MV-4-11 (cell line): ENCODE results near the gene PDE10A.

Source experiments
- DNase-seq: peaks from one replicate; lab custom pipeline; 2025; lab: John Stamatoyannopoulos, UW

The PDE10A gene

DNA sequence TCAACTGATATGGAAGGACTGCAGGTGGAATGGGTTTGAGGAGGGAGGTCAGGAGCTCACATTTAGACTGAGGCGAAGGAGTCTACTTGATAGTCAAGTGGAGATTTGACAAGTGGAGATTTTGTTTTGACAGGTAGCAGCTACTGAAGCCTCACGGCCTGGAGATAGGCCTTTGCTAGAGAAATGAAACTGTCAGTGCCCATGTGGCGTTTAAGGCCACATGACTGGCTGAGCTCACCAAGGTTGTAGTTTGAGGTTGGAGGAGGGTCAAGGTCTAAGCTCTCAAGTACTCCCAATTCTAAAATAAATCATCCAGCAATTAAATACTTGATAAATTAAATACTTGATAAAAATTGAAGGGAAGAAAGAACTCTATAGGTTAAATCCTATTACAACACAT is 273.5 kb downstream of the PDE10A start:
- DNase-seq = no peak

DNA sequence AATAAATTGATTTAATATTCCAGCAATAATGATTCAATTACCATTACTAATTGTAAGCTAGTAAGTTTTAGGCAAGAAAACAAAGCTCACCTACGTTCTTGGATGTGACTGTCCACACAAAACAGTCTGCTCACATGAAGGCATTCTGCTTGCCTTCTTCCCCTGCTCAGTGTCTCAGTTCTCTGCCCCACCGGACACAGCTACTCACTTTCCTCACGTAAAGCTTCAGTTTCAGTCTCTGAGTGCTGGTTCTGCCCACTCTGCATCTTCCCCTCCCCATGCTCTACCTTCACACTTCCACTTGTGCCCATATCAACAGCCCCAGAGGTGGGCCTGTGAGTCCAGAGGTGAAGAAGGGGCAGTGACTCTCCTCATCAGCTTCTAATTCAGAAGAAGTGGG is 279.7 kb downstream of the PDE10A start:
- no peak for DNase-seq

DNA sequence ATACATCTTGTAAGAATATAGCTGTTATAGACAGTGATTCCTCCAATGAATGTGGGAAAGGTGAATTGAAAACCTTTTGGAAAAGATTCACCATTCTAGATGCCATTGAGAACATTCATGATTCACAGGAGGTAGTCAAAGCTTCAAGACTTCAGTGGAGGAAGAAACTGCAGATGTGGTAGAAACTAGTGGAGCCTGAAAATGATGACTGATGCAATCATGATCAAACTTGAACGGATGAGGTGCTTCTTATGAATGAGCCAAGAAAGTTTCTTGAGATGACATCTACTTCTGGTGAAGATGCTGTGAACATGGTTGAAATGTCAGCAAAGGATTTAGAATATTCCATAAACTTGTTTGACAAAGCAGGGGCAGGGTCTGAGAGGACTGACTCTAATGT is 286.9 kb downstream of the PDE10A start:
- no peak for DNase-seq

DNA sequence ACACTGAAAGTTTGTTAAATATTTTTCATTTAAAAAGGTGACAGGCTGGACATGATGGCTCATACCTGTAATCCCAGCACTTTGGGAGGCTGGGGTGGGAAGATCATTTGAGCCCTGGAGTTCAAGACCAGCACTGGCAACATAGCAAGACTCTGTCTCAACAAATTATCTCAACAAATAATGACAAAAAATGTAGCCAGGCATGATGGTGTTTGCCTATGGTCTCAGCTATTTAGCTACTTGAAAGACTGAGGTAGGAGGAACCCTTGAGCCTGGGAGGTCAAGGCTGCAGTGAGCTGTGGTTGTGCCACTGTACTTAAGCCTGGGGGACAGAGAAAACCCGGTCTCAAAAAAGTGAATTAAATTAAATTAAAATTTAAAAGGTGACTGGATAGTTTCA is 297.7 kb downstream of the PDE10A start:
- DNase-seq = no peak

DNA sequence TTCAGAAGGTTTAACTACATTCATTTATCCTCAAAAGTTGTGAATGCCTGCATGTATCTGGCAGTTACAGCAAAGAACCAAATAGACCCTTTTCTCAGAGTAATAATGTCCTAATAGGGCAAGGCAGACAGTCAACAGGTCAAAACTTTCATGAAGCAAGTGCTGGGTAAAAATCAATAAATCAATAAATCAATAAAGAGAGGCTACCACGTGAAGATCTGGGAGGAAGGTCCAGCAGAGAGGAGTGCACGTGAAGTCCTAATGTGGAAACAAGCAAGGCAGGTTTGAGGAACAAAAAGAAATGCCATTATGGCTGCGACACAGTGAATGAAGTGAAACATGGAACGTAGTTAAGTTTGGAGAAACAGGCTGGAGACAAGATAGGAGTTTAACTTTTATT is 317.3 kb downstream of the PDE10A start:
- no peak for DNase-seq

DNA sequence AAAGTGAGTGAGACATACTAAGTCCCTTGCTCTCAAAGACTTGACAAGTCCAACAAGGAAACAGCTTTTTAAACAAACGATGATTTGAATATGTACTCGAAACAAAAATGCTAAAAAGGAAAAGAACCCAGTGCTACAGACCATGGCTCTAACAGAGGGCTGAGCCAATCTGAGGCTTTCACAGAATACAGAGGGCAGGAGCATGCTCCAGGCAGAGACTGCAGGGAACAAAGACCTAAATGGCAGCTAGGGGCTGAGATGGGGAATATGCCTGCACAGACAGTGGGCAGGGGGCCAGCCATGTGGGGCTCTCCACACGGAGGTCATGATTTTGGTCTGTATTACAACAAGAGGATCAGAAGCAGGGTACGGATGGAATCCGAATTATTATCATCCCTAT is 322.5 kb downstream of the PDE10A start:
- no peak for DNase-seq

DNA sequence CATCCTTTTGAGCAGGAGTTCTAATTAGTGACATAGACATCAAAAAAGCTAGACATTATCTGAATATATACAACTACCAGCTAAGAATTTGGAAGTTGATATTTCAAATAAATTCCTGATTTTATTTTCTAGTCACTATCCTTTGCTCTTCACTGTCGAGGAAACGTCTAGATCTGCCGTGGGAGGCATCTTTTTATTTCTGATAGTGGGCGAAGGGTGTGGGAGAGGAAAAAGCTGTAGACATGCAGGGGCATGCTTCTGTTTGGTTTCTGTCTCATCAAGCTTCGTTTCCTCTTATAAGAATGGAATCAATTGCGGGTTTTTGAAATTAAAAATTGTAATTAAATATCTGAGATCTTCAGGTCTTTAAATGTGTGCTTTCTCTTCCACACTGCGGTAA is 337.4 kb downstream of the PDE10A start:
- no peak for DNase-seq

DNA sequence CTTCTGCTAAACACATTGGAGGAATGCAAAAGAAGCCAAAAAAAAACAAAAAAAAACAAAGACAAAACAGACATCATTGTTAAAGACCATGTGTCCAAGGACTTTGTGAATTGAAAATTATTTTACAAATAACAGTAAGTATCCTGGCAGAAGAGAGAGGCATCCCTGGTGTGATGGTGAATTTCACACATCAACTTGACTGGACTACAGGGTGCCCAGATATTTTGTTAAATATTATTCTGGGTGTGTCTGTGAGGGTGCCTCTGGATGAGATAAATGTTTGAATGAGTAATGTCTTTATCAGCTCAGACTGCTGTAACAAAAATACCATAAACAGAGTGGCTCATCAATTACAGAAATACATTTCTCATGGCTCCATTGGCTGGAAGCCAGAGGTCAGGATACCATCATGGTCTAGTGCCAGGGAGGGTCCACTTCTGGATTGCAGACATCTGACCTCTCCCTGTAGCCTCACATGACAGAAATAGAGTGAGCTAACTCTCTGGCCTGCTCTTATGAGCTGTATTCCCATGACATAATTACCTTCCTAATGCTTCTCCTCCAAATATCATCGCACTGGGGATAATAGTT is 341.4 kb downstream of the PDE10A start:
- no peak for DNase-seq

DNA sequence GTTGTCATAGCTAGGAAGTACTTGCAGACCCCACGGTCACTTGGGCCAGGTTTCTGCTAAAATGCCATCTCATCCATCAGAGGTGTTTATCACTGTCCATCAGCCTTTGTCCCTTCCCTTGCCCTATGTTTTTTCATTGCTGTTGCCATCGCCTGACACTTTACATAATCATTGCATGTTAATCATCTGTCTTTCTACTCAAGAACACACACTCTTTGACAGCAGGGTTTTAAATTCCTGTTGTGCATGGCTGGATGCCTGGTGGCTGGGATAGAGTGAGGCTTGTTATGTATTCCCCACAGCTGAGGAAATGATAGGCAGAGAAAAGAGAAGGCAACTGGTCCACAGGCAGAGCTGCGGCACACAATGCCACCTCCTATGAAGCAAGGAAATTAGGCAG is 341.9 kb downstream of the PDE10A start:
- DNase-seq = no peak

DNA sequence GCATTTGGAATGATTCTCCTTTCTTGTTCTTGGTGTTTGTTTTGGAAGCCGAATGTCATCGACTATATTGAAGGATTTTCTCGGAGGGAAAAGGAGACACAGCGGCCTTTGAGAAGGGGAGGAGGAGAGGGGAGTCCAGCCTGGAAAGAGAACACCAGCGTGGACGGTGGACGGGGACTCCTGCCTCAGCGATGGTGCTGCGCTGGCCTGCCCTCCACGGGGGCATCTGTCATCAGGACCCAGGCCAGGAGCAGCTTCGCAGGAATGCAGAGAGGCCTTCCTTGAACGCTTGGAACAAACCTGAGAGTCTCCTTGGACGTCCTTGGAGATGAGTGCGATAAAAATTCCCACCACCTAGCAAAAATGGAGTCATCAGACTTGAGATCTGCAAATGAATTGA is 345.3 kb downstream of the PDE10A start:
- no peak for DNase-seq

DNA sequence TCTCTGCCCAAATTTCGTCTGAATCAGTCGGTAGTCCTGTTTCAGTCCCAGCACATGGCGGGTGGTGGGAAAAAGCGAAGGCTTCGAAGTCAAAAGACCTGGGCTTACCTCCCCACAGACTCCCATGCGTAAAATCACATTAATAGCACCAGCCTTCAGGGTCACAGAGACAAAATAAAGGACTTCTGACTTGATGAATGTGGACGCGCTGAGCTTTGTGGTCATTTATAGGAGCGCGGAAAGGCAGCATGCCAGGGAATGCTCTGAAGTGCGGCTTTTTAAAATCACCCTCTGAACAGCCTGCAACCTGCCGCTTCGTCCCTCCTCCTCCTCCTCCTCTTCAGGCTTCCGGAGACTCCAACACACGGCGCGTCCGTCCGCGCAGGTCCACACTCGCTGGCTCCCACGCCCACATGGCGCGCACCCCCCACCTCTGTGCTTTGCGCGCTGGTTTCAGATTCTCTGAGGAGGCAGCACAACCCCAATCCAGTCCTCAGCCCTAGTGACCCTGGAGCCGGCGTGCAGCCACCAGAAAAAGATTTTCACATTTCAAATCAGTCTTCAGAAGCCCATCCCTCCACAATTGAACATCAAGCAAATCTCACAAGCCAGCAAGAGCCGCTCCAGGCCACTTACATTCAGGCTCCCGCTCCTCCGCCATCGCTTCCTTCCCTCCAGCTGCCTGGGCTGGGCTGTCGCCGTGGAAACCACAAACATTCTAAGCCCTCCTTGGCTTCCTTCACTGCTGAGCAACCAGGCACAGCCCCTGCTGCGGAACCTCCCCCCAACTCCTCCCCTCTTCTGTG is 353.9 kb downstream of the PDE10A start, which contains the start of gene C6orf118:
Gene C6orf118 (minus strand): TSS at position 680 of the 806 bp plus-strand sequence. CDS start 19 bp downstream, at position 661.
- DNase-seq = peak; percentile 13

DNA sequence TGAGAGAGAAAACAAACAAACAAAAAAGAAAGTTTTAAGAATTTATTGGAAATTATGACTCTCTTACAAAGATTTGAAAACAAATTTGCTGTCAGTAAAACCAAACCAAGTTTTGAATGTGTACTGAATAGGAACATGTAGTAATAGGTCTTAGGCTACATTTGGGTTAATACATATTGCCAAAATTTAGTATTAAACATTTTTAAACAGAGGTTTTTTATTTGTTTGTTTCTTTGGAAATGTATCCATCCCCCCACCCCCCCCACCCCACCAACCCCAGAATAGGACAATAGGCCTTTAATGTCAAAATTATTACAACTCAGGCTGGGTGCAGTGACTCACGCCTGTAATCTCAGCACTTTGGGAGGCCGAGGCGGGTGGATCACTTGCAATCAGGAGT is 356.1 kb downstream of the PDE10A start:
- no peak for DNase-seq

DNA sequence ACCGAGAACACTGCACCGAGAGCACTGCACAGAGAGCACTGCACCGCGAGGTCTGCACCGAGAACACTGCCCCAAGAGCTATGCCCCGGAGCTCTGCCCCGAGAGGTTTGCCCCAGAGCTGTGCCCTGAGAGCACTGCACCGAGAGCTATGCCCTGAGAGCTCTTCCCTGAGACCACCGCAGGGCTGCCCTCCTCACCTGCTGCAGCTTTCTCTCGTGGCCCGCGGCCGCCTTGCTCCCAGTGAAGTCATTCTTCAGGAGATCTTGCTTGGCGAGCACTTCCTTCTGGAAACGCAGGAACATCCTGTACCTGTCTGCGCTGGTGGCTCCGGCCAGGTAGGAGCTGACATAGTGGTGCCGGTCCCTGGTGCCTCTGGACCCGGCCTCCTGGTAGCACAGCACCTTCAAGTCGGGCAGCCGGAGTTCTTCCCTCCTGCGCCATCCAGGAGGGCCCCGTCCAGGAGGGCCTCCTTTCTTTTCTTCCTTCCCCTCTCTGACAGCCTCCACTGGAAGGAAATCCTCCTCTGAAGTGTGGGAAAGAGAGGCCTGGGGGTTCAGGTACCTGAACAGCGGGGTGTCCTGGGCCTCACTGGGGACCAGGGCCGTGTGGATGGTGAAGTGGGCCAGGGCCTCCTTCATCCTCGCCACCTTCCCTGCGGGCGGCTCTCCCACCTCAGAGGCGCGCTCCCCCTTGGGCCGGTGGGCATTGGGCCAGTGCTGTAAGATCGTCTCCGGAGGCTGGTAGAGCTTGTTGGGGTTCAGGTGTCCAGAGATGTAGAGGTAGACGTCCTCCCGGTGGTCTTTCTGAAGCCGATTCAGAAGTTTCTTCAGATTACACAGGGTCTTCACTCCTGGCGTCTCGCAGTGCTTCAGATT is 361.4 kb downstream of the PDE10A start:
- DNase-seq = no peak

DNA sequence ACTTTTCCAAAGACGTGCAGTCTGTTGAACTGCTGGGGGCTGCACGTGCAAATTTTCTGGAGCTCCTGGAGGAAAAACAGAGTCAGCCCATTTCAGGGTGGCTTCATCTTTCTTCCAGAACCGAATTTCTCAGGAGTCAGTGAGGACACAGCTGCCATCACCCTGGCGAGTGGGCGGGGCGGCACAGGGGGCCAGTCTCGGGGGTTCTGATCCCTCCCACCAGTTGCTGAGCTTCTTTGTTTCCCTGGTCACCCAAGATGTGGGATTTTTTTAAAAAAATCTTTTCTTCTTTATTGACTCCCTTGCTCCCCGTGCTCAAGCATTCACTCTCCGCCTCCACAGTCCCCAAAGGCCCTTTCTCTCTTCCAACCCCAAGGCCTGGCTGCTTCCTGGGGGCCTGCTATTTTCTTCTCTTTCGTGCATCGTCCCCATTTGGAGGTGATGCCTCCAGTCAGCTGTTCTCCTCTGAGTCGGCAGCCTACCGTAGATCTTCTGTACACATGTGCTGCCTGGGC is 362.6 kb downstream of the PDE10A start:
- no peak for DNase-seq

DNA sequence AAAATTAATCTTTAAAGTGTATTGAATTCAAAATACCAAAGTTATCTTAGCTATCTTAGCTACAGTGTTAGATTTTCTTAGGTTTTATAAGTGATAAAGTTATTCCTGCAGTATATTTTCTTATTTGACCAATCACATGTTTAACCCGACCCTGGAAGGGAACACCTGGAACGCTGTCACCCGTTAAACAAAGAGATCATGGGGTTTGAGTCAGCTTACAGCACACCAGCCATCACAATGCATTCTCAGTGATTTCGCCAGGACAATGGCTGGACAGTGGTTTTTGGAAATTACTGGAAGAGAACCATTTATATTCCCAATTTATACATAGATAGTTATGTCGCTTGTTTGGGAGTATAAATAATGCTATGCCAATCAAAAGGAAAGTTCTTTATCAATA is 364.2 kb downstream of the PDE10A start:
- no peak for DNase-seq

DNA sequence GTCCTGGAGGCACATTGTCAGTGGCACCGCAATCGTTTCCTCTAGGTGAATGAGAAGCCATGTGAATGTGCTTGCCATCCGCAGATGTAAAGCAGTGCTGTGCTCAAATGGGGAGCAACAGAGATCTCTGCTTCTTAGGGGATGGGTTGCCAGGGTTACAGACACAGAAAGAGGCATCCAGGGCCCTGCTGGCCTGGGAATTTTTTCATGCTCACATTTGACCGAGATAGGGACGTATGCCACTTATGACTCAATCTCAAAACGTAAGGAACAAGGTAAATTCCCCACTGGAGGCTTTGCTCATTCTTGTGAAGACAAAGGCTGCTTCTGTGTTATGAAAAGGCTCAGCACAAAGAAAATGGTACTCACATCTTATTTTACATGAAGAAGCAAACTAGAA is 364.6 kb downstream of the PDE10A start:
- DNase-seq = no peak

DNA sequence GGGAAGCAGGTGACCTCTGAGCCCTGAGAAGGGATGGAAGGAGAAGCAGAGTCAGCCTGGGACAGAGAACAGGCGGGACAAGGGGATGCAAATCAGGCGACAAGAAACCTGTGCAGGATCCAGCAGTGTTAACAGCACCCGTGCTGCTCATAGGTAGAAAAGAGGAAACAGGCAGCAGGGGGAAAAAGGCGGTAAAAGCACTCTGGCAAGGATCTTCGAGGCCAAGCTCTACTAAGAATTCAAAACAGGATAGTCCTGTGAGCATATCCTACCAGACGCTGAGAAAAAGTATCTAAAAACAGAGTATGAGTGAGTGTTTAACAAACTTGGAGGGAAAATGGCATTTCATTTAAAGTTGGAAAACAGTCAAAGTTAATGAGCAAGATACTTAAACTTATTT is 370.4 kb downstream of the PDE10A start:
- no peak for DNase-seq
